ENCODE results near the gene OVOL3. TPM values are rescaled to one million over a fixed set of nuclear protein-coding genes. Genes with fewer than 3 reads are reported as not detected.

The OVOL3 gene
- total RNA-seq, 1 donor from 2014 or later: not detected

DNA sequence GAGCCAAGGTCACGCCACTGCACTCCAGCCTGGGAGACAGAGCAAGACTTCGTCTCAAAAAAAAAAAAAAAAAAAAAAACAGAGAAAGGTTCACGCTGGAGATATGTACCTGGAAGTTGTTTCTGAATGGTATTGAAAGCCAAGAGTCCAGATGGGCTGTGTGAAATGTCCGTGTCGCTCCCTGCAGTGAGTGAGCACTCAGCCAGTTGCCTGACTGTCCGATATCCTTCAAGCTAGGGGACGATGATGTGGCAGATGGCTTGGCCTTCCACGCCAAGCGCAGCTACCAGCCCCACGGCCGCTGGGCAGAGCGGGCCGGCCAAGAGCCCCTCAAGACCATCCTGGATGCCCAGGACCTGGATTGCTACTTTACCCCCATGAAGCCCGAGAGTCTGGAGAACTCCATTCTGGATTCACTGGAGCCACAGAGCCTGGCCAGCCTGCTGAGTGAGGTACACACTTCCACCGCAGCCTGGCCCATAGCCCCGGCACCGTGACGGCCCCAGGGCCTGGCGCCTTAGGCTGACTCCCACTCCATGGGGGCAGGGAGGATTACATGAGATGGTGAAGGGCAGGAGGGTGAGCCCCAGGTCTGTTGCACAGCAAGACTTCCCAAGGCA is 11.7 kb upstream of the OVOL3 start:
- DNase-seq (ENCODE audit: low spot score in 2 of 2) (no peak), FAIRE-seq (no peak)

DNA sequence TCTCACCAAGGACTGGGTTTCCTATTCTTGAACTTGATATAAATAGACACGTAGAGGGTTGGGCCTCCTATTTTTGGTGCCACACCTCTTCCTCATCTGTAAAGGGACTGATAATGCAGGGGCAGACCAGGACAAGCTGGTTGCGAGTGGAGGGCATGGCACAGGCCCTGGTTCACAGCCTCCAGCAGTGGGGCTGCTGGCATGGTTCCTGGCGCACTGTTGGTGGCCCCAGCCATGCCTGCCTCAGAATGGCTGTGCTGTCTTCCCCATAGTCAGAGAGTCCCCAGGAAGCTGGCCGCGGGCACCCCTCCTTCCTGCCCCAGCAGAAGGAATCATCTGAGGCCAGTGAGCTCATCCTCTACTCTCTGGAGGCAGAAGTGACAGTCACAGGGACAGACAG is 10.5 kb upstream of the OVOL3 start:
- DNase-seq (ENCODE audit: low spot score in 2 of 2): no peak
- no peak for FAIRE-seq

DNA sequence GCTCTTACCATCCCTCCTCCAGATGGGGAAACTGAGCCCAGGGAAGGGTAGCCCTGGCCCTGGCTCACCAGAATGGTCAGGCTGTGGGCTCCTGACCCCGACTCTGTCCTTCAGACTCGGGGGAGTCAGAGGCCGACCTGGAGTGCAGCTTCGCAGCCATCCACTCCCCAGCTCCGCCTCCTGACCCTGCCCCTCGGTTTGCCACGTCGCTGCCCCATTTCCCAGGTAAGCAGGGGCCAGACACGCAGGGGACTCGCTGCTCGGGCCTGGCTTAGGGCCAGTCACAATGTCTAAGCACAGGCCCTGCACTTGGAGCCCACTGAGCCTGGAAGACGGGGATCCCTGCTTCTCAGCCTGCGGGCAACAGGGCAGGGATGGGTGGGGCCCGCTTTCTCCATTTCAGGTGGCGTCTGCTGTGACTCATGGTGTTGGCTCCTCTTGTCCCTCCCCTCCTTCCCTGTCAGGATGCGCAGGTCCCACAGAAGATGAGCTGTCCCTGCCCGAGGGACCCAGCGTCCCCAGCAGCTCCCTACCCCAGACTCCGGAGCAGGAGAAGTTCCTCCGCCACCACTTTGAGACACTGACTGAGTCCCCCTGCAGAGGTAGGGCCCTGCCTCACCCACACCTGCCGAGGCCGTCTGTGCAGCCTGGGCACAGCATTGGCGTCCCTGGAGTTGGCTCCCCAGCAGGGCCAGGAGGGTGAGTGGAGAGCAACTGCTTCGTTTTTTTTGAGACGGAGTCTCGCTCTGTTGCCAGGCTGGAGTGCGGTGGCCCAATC is 9.2 kb upstream of the OVOL3 start:
- FAIRE-seq: no peak
- no peak for DNase-seq (ENCODE audit: low spot score in 2 of 2)

DNA sequence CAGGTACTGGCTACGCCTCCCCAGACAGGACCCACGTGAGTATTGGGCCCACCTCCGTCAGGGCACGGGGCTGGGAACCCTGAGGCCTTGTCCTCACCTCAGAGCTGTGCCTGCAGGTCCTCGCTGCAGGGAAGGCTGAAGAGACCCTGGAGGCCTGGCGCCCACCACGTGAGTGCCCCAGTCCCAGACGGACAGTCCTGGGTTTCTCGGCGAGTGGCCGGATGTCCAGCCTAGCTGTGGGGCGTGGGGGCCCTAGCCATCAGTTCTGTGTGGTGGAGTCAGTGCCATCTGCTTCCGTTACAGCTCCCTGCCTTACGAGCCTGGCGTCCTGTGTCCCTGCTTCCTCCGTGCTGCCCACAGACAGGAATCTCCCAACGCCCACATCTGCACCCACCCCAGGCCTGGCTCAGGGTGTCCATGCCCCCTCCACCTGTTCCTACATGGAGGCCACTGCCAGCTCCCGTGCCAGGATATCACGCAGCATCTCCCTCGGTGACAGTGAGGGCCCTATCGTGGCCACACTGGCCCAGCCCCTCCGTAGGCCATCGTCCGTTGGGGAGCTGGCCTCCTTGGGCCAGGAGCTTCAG is 7.8 kb upstream of the OVOL3 start:
- FAIRE-seq: no peak
- no peak for DNase-seq (ENCODE audit: low spot score in 2 of 2)

DNA sequence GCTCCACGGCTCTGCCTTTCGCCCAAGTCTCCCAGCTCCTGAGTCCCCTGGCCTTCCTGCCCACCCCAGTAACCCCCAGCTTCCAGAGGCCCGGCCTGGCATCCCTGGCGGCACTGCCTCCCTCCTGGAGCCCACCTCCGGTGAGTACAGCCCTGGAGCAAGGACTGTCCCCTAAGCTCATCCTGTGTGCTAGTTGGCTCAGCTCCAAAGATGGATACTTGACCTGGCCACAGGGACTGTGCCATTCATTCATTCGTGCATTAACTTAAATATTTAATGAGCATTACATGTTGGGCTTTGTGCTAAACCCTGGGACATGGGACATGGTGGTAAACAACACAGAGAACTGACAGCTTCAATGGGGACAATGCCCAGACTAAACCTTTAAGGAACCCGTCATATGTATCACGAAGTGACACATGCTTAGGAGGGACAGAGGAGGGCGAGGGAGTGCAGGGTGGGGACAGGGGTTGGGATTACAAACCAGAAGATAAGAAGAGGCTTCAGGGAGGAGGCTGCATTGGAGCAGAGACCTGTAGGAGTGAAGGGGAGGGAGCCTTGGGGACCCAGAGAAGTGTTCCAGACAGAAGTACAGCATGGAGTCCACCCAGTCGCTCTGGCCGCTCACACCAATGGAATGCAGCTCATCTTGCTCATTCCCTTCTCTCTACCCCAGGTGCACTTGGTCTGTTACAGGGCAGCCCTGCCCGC is 6.9 kb upstream of the OVOL3 start:
- FAIRE-seq (no peak), DNase-seq (ENCODE audit: low spot score in 2 of 2) (no peak)

DNA sequence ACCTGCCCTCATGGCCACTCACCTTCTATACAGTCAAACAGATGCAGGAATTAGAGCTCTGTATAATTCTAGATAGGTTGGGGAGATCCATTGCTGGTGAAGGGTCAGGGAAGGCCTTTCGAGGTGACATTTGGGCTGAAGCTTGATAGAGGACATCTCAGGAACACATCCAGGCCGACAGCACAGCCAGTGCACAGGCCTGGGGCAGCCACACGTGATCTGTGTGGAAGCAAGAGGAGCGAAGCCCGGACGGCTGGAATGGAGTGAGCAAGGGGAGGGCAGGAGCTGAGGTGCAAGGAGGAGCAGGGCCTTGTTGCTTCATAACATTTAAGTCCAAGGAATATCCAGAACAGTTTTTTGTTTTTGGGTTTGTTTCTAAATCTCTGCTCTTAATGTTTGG is 4.5 kb upstream of the OVOL3 start:
- no peak for FAIRE-seq
- DNase-seq (ENCODE audit: low spot score in 2 of 2): no peak

DNA sequence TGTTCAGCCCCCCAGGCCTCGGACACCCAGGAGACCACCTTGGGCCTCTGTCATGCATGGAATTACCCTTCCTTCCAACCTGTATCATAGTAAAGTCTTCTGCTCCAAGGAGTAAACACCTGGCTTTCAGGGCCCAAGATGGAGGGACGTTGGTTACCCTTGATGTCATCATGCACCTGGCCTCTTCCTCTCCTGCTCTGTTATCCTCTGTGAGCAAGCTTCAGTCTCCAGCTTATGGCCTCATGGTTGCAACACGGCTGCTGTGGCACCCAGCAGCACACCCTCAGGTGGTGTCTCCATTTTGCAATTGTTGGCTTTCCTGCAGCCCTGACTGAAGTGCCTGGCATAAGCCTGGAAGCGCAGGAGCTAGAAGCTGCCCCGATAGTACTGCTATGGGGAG is 4.0 kb upstream of the OVOL3 start:
- DNase-seq (ENCODE audit: low spot score in 2 of 2) (no peak), FAIRE-seq (no peak)

DNA sequence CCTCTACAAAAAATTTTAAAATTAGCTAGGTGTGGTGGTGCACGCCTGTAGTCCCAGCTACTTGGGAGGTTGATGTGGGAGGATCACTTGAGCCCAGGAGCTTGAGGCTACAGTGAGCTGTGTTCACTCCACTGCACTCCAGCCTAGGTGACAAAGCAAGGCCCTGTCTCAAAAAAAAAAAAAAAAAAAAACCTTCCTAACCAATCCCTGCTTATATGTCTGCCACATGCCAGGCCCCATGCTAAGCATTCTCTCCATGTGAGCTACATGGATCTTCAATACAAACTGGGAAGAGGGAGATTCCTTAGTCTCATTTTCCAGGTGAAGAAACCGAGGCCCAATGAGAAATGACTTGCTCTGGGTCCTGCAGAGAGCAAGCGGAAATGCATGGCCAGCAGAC is 2.3 kb upstream of the OVOL3 start:
- FAIRE-seq (no peak), DNase-seq (ENCODE audit: low spot score in 2 of 2) (no peak)

DNA sequence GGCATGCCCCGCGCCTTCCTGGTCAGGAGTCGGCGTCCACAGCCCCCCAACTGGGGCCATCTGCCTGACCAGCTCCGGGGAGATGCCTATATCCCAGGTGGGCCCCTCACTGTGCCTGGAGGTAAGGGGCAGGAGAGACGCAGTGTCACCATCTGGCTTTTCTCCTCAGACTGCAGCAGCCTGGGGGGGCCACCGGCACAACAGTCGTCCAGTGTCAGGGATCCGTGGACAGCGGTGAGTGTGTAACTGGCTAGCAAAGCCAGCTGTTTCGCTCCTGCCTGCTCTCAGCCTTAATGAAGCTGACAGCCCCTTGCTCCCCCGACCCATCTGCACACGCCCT is 227 bp downstream of the OVOL3 start:
- DNase-seq (ENCODE audit: low spot score in 2 of 2) (no peak), FAIRE-seq (no peak)

DNA sequence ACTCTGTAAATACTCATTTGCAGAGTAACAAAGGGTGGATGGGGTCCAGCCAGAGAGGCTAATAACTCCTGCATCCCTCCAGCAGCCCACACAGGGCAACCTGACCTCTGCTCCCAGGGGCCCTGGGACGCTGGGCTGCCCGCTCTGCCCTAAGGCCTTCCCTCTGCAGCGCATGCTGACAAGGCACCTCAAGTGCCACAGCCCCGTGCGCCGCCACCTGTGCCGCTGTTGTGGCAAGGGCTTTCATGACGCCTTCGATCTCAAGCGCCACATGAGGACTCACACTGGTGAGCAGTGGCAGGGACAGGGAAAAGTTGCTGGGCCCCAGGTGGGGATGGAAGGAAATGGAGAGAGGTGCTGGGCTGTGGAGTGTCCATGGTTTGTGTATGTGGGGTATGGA is 1.7 kb downstream of the OVOL3 start:
- DNase-seq (ENCODE audit: low spot score in 2 of 2) (no peak), FAIRE-seq (no peak)

DNA sequence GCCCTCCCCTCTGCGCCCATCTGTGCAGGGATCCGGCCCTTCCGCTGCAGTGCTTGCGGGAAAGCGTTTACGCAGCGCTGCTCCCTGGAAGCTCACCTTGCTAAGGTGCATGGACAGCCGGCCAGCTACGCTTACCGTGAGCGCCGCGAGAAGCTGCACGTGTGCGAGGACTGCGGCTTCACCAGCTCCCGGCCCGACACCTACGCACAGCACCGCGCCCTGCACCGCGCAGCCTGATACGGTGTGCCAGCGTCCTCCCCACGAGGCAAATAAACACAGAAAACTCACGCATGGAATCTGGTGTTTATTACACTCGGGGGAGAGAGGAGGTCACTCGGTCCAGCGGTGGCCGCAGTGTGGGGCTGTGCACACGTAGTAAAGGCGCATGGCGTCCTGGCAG is 2.5 kb downstream of the OVOL3 start:
- FAIRE-seq: no peak
- DNase-seq (ENCODE audit: low spot score in 2 of 2): no peak

DNA sequence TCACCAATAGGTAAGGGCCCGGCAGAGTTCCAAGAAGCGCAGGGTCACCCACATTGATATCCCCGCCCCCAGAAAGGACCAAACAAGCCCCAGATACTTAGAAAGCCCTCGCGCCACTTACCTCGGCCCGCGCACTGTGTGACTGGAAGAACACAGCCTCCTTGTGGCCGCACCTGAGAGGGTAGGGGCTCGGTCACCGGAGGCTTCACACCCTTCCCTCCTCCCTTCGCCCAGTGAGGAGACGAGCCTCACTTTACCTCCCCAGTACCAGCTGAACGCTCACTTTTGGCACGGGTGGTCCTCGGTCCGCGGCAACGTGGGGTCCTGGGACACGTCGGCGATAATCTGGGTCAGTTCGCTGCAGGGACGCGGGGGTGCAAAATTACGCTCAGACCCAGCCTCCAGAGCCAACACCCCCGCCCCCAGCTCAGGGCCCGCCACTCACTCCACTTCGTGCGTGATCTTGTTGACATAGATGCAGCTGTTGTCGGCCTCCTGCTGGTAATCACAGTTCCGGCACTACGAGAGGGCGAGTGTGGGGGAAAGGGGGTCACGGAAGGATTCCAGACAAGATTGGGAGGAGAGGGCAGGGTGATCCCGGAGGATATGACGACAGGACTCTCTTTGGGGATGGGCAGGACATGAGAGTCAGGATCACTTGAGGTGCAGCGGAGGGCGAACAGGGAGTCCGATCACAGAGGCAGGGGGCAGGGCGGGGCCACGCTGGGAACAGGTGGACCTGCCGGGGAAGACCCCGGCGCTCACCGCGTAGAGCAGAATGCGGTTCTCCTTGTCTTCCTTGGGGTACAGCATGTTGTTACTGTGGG is 3.2 kb downstream of the OVOL3 start:
- peak in 1 of 2 donors; percentile 48 for DNase-seq (ENCODE audit: low spot score in 2 of 2)
- FAIRE-seq: no peak

DNA sequence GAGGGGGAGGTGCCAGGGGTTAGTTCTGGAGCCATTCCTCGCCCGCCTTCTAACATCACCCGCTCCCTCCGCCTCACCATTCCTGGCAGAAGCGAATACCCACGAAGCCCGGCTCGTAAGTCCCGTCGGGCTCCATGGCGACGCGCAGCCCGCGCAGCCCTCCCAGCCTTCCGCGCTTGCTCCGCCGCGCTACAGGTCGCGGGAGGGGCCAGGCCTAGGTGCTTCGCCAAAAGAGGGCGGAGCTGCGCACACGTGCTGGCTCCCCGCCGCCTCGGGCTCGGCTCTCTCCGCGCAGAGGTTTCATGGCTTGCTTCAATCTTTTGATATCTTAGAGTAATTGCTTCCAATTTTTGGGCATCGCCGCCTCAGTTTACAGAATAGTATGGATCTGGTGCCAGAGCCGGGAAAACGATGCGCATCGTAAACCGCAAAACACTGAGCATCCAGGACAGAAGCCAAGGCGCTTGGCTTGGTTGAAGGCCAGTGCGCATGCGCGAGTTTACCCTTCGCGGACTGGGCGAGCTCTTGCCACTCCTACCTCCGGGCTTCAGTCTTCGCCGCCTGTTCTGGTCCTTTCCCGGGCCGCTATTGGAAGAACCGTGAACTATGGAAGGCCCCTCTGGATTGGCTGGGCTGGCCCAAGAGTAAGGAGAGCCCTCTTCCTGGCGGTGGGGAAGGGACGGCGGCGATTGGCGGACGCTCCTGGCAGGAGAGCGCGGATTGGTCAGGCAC is 3.9 kb downstream of the OVOL3 start, which contains the start of gene POLR2I:
POLR2I (minus strand) TSS at position 155 of the 732 bp plus-strand sequence; CDS start at position 136, 19 bp downstream.
- peak; percentile 79 for FAIRE-seq

DNA sequence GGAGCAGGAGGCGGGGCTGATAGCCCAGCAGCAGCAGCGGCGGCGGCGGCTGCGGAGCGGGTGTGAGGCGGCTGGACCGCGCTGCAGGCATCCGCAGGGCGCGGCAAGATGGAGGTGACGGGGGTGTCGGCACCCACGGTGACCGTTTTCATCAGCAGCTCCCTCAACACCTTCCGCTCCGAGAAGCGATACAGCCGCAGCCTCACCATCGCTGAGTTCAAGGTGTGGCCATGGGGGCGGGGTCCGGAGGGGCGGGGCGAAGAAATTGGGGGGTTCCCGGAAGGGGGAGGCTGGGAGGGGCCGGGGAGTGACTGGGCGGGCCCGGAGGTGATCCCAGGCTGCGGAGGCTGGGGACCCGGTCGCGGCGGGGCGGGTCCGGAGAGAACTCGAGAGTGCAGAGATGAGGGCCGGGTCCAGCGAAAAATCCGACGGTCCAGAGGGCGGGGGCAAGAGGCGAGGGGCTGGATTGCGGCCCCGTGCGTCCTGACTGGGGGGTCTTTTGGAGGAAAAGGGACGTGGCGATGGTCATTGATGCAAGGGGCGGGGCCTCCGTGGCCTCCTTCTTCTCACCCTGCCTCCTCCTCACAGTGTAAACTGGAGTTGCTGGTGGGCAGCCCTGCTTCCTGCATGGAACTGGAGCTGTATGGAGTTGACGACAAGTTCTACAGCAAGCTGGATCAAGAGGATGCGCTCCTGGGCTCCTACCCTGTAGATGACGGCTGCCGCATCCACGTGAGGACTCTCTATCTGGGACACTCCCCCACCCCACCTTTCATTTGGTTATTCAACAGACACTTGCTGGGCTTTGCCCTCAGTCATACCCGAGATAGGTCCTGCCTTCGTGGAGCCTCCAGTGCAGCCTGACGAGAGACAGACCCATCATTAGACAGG is 4.8 kb downstream of the OVOL3 start, which contains the start of gene TBCB:
TBCB (plus strand) TSS at position 16 of the 891 bp plus-strand sequence; CDS start at position 109, 93 bp downstream.
- no peak for DNase-seq (ENCODE audit: low spot score in 2 of 2)
- FAIRE-seq: no peak

More for the DNA sequence above, 3.9 kb downstream of the OVOL3 start, which contains the start of gene POLR2I:
- peak; percentile 98 to 99 for DNase-seq (ENCODE audit: low spot score in 2 of 2)

DNA sequence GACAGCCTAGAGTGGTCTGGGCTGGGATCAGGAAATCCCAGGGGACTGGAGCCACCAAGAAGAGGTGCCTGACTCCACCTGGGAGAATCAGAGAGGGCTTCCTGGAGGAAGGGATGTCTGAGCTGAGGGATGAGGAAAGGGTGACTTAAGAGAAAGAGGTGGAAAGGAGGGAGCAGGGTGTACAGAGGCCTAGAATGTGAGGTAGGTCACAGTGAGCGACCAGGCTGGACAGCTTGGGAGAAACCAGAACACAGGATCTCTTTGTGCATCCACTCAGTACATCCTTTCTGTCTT is 5.3 kb downstream of the OVOL3 start:
- DNase-seq (ENCODE audit: low spot score in 2 of 2): no peak
- FAIRE-seq: no peak

DNA sequence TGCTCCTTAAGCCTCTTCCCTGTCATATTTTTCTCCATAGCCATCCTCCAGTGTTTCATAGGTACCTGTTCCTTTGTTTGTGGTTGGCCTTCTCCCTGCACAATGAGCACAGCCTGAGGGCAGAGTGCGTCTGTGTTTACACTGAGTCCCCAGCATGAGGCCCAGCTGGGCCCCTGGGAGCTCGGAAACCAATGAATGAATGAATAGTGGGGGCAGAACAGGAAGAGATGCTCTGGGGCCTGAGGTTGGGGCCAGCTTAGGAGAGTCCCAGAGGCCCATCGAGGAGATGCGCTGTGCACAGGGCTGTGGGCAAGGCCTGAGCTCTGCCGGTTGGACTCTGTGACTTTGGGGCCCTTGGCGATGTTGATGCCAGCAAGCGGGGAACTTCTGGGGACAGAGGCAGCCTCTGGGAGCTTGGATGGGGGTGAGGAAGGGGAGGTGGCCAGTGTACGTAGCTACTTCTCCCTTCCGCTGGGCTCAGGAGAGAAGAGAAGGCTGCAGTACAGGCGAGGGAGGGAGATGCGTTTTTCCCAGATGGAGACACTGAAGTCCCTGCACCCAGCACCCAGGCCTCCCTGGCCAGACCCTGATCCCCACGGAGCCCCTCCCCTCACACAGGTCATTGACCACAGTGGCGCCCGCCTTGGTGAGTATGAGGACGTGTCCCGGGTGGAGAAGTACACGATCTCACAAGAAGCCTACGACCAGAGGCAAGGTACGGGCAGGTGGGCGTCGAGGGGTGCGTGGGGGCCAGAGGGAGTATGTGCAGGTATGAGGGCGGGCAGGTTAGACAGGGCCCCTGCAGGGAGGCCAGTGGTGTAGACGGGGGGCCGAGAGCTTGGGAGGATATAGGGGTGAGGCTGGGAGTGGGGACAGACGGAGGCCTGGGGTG is 9.4 kb downstream of the OVOL3 start:
- DNase-seq (ENCODE audit: low spot score in 2 of 2) (no peak), FAIRE-seq (no peak)

DNA sequence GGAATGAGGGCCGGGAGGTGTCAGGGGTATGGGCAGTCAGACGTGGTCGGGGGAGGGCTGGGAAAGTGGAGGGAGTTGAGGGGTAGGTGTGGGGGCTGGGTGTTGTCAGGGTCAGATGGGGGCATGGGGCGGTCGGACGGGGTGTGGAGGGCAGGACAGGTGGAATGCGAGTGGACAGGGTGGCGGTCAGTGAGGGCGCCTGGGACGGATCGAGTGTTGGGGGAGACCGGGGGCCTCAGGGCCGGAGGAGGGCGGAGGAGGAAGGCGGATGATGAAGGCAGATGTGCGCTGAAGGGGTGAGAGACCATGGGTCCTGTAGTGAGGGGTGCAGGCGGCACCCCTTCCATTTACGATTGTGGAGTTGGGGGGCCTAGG is 10.0 kb downstream of the OVOL3 start:
- FAIRE-seq (no peak), DNase-seq (ENCODE audit: low spot score in 2 of 2) (no peak)

Data from frontal cortex (tissue), 4 donors.